Endodermal cell (in vitro differentiated cells): ENCODE data around the gene DSCAML1. TPM values are rescaled to one million over a fixed set of nuclear protein-coding genes. Genes with fewer than 3 reads are reported as not detected.

Experiments used
- DNase-seq: peaks from one replicate; pipeline ENCODE4 v3.0.0-alpha.2; 2017
- H3K27ac ChIP-seq: 2 replicates; pipeline ENCODE4 v1.5.1; 2013; ENCODE audit warnings: mild to moderate bottlenecking, low read depth, low read length, moderate library complexity
- H3K27me3 ChIP-seq: 2 replicates; pipeline ENCODE4 v1.6.1; 2013; ENCODE audit warnings: mild to moderate bottlenecking, low read length, moderate library complexity; ENCODE audit not compliant: insufficient read depth, control insufficient read depth, poor library complexity, severe bottlenecking
- H3K36me3 ChIP-seq: 2 replicates; pipeline ENCODE4 v1.7.0; 2013; ENCODE audit warnings: mild to moderate bottlenecking, low read length, moderate library complexity; ENCODE audit not compliant: control insufficient read depth, insufficient read depth
- H3K4me1 ChIP-seq: one replicate; pipeline ENCODE4 v1.7.0; 2013; ENCODE audit warnings: low read length; ENCODE audit not compliant: control insufficient read depth, insufficient read depth
- H3K4me3 ChIP-seq: 2 replicates; pipeline ENCODE4 v1.5.1; 2013; ENCODE audit warnings: mild to moderate bottlenecking, low read length, moderate library complexity
- H3K9ac ChIP-seq: 2 replicates; pipeline ENCODE4 v1.6.1; 2013; ENCODE audit warnings: mild to moderate bottlenecking, low read length, moderate library complexity; ENCODE audit not compliant: poor library complexity, severe bottlenecking; ENCODE audit errors: extremely low read depth
- H3K9me3 ChIP-seq: 2 replicates; pipeline ENCODE4 v1.6.1; 2013; ENCODE audit warnings: mild to moderate bottlenecking, low read length, moderate library complexity; ENCODE audit not compliant: control insufficient read depth
- H3K27ac Mint-ChIP-seq: 2 replicates; pipeline ENCODE4 v1.8.0; 2020; ENCODE audit warnings: mixed read lengths
- H3K27me3 Mint-ChIP-seq: 2 replicates; pipeline ENCODE4 v1.8.0; 2021; ENCODE audit warnings: mild to moderate bottlenecking, mixed read lengths; ENCODE audit not compliant: insufficient read depth
- H3K36me3 Mint-ChIP-seq: 2 replicates; pipeline ENCODE4 v1.8.0; 2020; ENCODE audit warnings: low read depth, mixed read lengths
- H3K4me1 Mint-ChIP-seq: 2 replicates; pipeline ENCODE4 v1.8.0; 2020; ENCODE audit warnings: mixed read lengths
- H3K4me3 Mint-ChIP-seq: 2 replicates; pipeline ENCODE4 v1.8.0; 2020; ENCODE audit warnings: mild to moderate bottlenecking, moderate library complexity, mixed read lengths
- H3K9me3 Mint-ChIP-seq: 2 replicates; pipeline ENCODE4 v1.8.0; 2020; ENCODE audit warnings: mild to moderate bottlenecking, mixed read lengths
- WGBS, 2 experiments: methylation state at CpG; one replicate each; pipeline versions ENCODE4 v1.1.5 to v1.1.7; 2013; ENCODE audit warnings: missing lambda C conversion rate in 2 of 2, mixed read lengths in 1 of 2; ENCODE audit not compliant: insufficient coverage in 1 of 2, insufficient read length in 1 of 2; 5-methylcytosine and 5-hydroxymethylcytosine counted together
- total RNA-seq, 2 donors: library from RNA; stranded (reverse); fragmentation: NEBNext Ultra II Directional in 1 of 2; extraction: Animal tissue kit (Norgen Biotek cat#: 25700) in 1 of 2; gene quantifications; 2 replicates in 1 of 2; 3 replicates in 1 of 2; pipeline ENCODE4 v1.2.1, GENCODE V29; 2021
- TF ChIP-seq, protein P1 (sequence below): fragments of 200-600 bp; sonication (generic); conservative IDR thresholded peaks from 2 replicates; pipeline ENCODE4 v1.5.0; 2021; ENCODE audit warnings: antibody characterized with exemption, mild to moderate bottlenecking

DSCAML1 gene
- total RNA-seq, 2 donors from 2014 or later = 5.6 to 10.9 TPM

GRCh38 chr11:117816846-117817367 lies 19.9 kb upstream of the DSCAML1 start:
- peak overlapping the region; percentile 41 for H3K27ac ChIP-seq
- peaks cover 22% of the 10 kb centered on the region for H3K4me1 ChIP-seq
- peak overlapping the region; percentile 34 for H3K9ac ChIP-seq
- Mint-ChIP-seq H3K9me3 (no peaks in the 10 kb centered on the region), H3K4me3 (peak overlapping the region; percentile 64), H3K27me3 (no peaks in the 10 kb centered on the region), H3K4me1 (peaks cover 72% of the 10 kb centered on the region), H3K27ac (peak overlapping the region; percentile 98), H3K36me3 (no peaks in the 10 kb centered on the region)
- no peaks in the 10 kb centered on the region for H3K36me3 ChIP-seq
- no peaks in the 10 kb centered on the region for H3K9me3 ChIP-seq
- TF ChIP-seq, protein P1, sequence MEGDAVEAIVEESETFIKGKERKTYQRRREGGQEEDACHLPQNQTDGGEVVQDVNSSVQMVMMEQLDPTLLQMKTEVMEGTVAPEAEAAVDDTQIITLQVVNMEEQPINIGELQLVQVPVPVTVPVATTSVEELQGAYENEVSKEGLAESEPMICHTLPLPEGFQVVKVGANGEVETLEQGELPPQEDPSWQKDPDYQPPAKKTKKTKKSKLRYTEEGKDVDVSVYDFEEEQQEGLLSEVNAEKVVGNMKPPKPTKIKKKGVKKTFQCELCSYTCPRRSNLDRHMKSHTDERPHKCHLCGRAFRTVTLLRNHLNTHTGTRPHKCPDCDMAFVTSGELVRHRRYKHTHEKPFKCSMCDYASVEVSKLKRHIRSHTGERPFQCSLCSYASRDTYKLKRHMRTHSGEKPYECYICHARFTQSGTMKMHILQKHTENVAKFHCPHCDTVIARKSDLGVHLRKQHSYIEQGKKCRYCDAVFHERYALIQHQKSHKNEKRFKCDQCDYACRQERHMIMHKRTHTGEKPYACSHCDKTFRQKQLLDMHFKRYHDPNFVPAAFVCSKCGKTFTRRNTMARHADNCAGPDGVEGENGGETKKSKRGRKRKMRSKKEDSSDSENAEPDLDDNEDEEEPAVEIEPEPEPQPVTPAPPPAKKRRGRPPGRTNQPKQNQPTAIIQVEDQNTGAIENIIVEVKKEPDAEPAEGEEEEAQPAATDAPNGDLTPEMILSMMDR = no peak
- H3K27me3 ChIP-seq = no peaks in the 10 kb centered on the region
- WGBS, 2 experiments = 78 to 100% methylated on average over 2 to 5 of the region's 5 CpGs
- DNase-seq = peak; percentile 70
- H3K4me3 ChIP-seq = peak overlapping the region; percentile 47

GRCh38 chr11:117816151-117816741 lies 19.2 kb upstream of the DSCAML1 start:
- Histone ChIP-seq H3K36me3 (no peaks in the 10 kb centered on the region), H3K4me3 (peak overlapping the region; percentile 52), H3K27ac (peak overlapping the region; percentile 84), H3K9ac (peak overlapping the region; percentile 29), H3K27me3 (no peaks in the 10 kb centered on the region), H3K9me3 (no peaks in the 10 kb centered on the region), H3K4me1 (peaks cover 22% of the 10 kb centered on the region)
- Mint-ChIP-seq H3K9me3 (no peaks in the 10 kb centered on the region), H3K4me1 (peaks cover 76% of the 10 kb centered on the region), H3K4me3 (peak overlapping the region; percentile 64), H3K36me3 (no peaks in the 10 kb centered on the region), H3K27ac (peak overlapping the region; percentile 98), H3K27me3 (no peaks in the 10 kb centered on the region)
- TF ChIP-seq, protein P1 = no peak
- 27 to 40% methylated on average over 10 to 19 of the region's 20 CpGs for WGBS, 2 experiments
- DNase-seq = peak; percentile 92

DNA sequence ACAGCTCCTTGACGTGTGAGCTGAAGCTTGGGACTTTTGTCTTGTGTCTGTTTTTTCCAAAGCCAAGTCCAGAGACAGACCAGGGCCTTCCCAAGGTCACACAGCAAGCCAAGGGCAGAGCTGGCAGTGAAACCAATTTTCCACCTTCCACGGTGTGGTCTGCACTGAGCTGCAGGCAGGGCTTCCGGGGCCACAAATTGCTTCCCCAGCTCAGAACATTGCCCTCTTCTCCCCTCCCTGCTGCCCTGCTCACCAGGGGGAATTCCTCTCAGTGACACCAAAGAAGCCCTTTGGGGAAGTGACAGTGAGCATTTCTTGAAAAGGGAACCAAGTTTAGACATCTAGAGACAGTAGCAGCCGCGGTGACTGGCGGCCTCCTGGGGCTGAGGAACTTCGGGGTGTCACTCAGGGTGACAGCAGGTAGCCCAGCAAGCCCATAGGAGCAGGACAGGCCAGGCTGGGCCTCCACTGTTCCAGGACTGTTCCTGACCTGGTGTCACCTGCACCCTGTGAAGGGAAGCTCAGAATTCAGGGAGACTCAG lies 18.3 kb upstream of the DSCAML1 start:
- H3K36me3 ChIP-seq = no peaks in the 10 kb centered on the region
- peaks cover 20% of the 10 kb centered on the region for H3K4me1 ChIP-seq
- 65 to 74% methylated on average over 7 of the region's 7 CpGs for WGBS, 2 experiments
- peak; percentile 55 for DNase-seq
- peak overlapping the region; percentile 98 for H3K27ac Mint-ChIP-seq
- TF ChIP-seq, protein P1 = no peak
- H3K27me3 ChIP-seq = no peaks in the 10 kb centered on the region
- H3K9me3 ChIP-seq = no peaks in the 10 kb centered on the region
- H3K9ac ChIP-seq = peak overlapping the region; percentile 30
- peak overlapping the region; percentile 64 for H3K4me3 Mint-ChIP-seq
- peak overlapping the region; percentile 52 for H3K4me3 ChIP-seq
- H3K4me1 Mint-ChIP-seq = peaks cover 80% of the 10 kb centered on the region
- no peaks in the 10 kb centered on the region for H3K27me3 Mint-ChIP-seq
- no peaks in the 10 kb centered on the region for H3K36me3 Mint-ChIP-seq
- no peaks in the 10 kb centered on the region for H3K9me3 Mint-ChIP-seq
- H3K27ac ChIP-seq = peak overlapping the region; percentile 84
